ENCODE data around the gene DVL3.
"Not testable (repeated sequence)": the region's sequence is repeated elsewhere in the genome, so short reads cannot be mapped to it uniquely, and the experiment has no call there.

DVL3 gene

DNA sequence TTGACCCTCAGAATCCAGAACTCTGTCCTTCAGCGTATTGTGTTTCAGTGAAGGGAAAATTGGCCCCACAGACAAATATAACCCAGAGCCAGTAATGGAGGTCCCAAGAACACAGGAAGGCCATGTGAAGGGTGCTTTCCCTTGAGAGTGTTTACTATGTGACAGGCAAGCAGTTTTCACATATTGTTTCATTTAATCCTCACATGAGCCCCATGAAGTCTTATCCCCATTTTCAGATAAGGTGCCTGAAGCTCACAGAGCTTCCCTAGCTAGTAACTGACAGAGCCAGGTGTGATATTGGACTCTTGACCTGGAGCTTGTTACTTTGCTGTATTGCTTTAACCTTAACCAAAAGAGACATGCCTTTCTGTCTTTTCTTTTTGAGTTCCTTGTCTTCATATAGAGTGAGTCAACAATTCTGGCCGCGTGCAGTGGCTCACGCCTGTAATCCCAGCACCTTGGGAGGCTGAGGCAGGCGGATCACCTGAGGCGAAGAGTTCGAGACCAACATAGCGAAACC, 9.4 kb upstream of the DVL3 start:
- Histone ChIP-seq H3K27me3 (no peaks in the 10 kb centered on the region), H3K4me1 (no peaks in the 10 kb centered on the region), H3K36me3 (peaks cover 60% of the 10 kb centered on the region), H3K9me3 (no peaks in the 10 kb centered on the region), H3K4me3 (ENCODE audit: low read depth, low read length) (no peak overlapping the region)
- TF ChIP-seq, protein P1, sequence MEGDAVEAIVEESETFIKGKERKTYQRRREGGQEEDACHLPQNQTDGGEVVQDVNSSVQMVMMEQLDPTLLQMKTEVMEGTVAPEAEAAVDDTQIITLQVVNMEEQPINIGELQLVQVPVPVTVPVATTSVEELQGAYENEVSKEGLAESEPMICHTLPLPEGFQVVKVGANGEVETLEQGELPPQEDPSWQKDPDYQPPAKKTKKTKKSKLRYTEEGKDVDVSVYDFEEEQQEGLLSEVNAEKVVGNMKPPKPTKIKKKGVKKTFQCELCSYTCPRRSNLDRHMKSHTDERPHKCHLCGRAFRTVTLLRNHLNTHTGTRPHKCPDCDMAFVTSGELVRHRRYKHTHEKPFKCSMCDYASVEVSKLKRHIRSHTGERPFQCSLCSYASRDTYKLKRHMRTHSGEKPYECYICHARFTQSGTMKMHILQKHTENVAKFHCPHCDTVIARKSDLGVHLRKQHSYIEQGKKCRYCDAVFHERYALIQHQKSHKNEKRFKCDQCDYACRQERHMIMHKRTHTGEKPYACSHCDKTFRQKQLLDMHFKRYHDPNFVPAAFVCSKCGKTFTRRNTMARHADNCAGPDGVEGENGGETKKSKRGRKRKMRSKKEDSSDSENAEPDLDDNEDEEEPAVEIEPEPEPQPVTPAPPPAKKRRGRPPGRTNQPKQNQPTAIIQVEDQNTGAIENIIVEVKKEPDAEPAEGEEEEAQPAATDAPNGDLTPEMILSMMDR (IDR thresholded peaks at IDR 0.05; ENCODE audit: low read depth, low read length): no peak
- no peak for DNase-seq

DNA sequence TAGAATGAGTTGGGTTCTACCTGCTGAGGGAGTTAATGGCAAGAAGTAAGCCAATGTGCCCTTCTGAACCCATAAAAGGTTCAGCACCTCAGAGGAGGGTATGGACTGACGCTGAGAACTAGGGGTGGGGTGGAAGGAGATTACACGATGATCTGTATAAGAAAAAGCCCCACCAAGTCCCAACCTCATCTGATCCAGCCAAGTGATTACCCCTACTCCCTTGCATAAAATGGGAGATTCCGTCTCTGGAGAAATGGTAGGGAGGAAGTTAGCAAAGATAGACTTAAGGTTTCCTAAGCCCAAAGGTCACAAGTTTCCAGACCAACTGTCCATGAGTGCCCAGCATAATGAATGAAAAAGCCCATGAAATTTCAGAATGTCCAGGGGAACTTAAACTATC, 7.1 kb upstream of the DVL3 start:
- Histone ChIP-seq H3K4me3 (ENCODE audit: low read depth, low read length) (no peak overlapping the region), H3K4me1 (no peaks in the 10 kb centered on the region), H3K27me3 (no peaks in the 10 kb centered on the region), H3K36me3 (peaks cover 38% of the 10 kb centered on the region), H3K9me3 (no peaks in the 10 kb centered on the region)
- TF ChIP-seq, protein P1 (IDR thresholded peaks at IDR 0.05; ENCODE audit: low read depth, low read length): no peak
- DNase-seq: no peak

DNA sequence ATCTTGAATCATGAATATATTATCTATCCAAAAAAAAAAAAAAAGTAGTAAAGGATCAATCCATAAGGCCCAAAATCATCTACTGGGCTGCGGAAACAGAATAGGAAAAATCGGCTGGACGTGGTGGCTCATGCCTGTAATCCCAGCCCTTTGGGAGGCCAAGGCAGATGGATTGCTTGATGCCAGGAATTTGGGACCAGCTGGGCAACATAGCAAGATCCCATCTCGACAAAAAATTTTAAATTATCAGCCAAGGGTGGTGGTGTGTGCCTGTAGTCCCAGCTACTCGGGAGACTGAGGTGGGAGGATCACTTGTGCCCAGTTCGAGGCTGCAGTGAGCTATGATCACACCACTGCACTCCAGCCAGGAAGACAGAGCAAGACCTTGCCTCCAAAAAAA, 6.1 kb upstream of the DVL3 start:
- no peaks in the 10 kb centered on the region for H3K9me3 ChIP-seq
- H3K27me3 ChIP-seq: no peaks in the 10 kb centered on the region
- TF ChIP-seq, protein P1 (IDR thresholded peaks at IDR 0.05; ENCODE audit: low read depth, low read length): no peak
- no peak for DNase-seq
- no peaks in the 10 kb centered on the region for H3K4me1 ChIP-seq
- no peak overlapping the region for H3K4me3 ChIP-seq (ENCODE audit: low read depth, low read length)
- peaks cover 27% of the 10 kb centered on the region for H3K36me3 ChIP-seq

DNA sequence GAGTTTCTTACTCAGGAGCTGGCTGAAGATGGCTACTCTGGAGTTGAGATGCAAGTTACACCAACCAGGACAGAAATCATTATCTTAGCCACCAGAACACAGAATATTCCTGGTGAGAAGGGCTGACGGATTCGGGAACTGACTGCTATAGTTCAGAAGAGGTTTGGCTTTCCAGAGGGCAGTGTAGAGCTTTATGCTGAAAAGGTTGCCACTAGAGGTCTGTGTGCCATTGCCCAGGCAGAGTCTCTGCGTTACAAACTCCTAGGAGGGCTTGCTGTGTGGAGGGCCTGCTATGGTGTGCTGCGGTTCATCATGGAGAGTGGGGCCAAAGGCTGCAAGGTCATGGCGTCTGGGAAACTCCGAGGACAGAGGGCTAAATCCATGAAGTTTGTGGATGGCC, 5.4 kb upstream of the DVL3 start:
- not testable (repeated sequence) for H3K4me3 ChIP-seq (ENCODE audit: low read depth, low read length); H3K27me3 ChIP-seq; H3K9me3 ChIP-seq; DNase-seq; H3K4me1 ChIP-seq
- TF ChIP-seq, protein P1 (IDR thresholded peaks at IDR 0.05; ENCODE audit: low read depth, low read length): peak; percentile 48
- peaks cover 21% of the 10 kb centered on the region for H3K36me3 ChIP-seq

DNA sequence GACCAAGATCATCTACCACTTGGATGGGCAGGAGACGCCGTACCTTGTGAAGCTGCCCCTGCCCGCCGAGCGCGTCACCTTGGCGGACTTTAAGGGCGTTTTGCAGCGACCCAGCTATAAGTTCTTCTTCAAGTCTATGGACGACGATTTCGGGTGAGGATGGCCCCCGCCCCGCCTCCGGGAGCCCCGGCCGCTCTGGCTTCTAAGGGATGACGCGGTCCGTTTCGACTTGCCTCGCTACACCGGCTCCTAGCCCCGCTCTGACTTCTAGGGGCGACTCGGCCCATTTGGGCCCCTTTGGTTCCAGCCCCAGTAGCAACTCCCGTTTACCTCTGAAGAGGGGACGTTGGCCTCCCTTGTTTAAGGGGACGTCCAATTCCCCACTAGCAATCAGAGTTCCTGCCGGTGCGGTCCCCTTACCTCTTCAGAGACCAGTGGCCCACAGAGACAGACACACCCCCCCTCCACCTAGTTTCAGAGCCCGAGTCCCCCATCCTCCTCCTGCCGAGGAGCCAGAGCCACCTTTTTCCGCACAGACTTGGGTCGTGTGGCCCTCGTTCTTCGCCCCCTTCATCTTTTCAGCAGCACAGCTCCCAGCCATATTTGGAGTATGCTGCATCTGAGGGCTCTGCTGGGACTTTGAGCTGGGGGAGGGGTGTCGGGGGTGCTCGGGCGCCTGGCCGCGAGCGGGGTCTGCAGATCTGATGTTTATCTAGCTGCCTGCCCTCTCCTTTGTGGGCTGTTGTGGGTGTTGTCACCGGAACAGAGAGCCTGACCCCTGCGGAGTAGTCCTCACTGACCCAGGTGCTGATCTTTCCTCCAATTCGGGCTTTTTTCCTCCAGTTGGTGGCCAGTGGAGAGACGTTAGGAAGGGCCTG, 706 bp downstream of the DVL3 start:
- H3K27me3 ChIP-seq: no peaks in the 10 kb centered on the region
- TF ChIP-seq, protein P1 (IDR thresholded peaks at IDR 0.05; ENCODE audit: low read depth, low read length): no peak
- no peaks in the 10 kb centered on the region for H3K9me3 ChIP-seq
- peak overlapping the region; percentile 95 for H3K4me3 ChIP-seq (ENCODE audit: low read depth, low read length)
- peak; percentile 31 for DNase-seq
- no peaks in the 10 kb centered on the region for H3K36me3 ChIP-seq
- H3K4me1 ChIP-seq: peaks cover 4% of the 10 kb centered on the region; the same call in 1 of the 2 replicates

DNA sequence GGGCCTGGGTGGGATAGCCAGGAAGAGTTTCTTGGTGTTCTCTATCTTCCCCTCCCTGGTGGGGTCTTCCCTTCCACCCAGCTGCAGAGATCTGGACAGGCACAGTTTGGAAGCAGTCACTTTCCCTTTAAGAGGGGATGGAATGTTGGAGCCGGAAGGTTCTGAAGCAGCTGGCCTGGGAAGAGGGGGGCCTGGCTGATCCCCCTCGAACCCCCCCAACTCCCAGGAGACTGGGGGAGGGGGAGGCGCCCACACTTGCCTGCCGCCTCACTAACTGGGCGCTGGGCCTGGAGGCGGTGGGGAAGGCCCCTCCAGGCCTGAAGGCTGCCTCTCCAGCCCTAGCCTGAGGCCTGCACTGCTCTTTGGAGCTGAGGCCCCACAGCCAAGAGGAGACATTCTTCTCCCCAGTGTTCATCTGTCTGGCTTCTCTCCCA, 1.4 kb downstream of the DVL3 start:
- Histone ChIP-seq H3K4me3 (ENCODE audit: low read depth, low read length) (peak overlapping the region; percentile 95), H3K4me1 (peaks cover 4% of the 10 kb centered on the region; the same call in 1 of the 2 replicates), H3K36me3 (no peaks in the 10 kb centered on the region), H3K27me3 (no peaks in the 10 kb centered on the region), H3K9me3 (no peaks in the 10 kb centered on the region)
- TF ChIP-seq, protein P1 (IDR thresholded peaks at IDR 0.05; ENCODE audit: low read depth, low read length): no peak
- peak; percentile 45 for DNase-seq

All from BE2C (cell line).